ENCODE results near the gene TRIM21. TPM values are rescaled to one million over a fixed set of nuclear protein-coding genes. Genes with fewer than 3 reads are reported as not detected.

The TRIM21 gene
- 16.7 and 21.3 TPM in 2 replicates for total RNA-seq

GRCh38 chr11:4393209-4393857, at the start of gene TRIM21:
Gene TRIM21 (minus strand): TSS chr11:4393702. CDS start chr11:4390409, 3,293 bp downstream.

GRCh38 chr11:4368286-4368685, 25.2 kb downstream of the TRIM21 start, which contains the start of gene OR52B4:
Gene OR52B4 (minus strand): TSS chr11:4368386. CDS start chr11:4368295, 91 bp downstream.

Other genes starting within 250 kb of the TRIM21 start
- not detected in 2 replicates for gene OR52B4, start 25.3 kb downstream of the TRIM21 start, total RNA-seq
- not detected in 2 replicates for gene OR52K2, start 55.6 kb upstream of the TRIM21 start, total RNA-seq
- gene OR52K1, start 88.9 kb upstream of the TRIM21 start, total RNA-seq: not detected in 2 replicates
- not detected in 2 replicates for gene OR52M1, start 151.5 kb upstream of the TRIM21 start, total RNA-seq
- gene OR52I2, start 188.0 kb upstream of the TRIM21 start, total RNA-seq: not detected in 2 replicates
- not detected in 2 replicates for gene OR52I1, start 200.3 kb upstream of the TRIM21 start, total RNA-seq
- gene TRIM68, start 214.5 kb upstream of the TRIM21 start, total RNA-seq: 13.9 and 15.4 TPM in 2 replicates
- not detected in 2 replicates for gene OR51D1, start 243.8 kb upstream of the TRIM21 start, total RNA-seq